Activated CD4-positive, alpha-beta T cell treated with anti-CD3 and anti-CD28 coated beads, Interleukin-2, amount 10 ng/mL, durations not matched to agents 7 days and 5 days (primary cell): Measurements from ENCODE around the gene CLEC2L. TPM values are rescaled to one million over a fixed set of nuclear protein-coding genes. Genes with fewer than 3 reads are reported as not detected.
"Not testable (repeated sequence)": the region's sequence is repeated elsewhere in the genome, so short reads cannot be mapped to it uniquely, and the experiment has no call there.

ENCODE experiments used
- CTCF ChIA-PET: fragments of 350-600 bp; sonication (Branson Sonifier 250); formaldehyde crosslinking; loops from one replicate; lab custom pipeline; 2021; ENCODE audit warnings: antibody characterized with exemption; lab: Charles Lee
- POLR2A ChIA-PET: fragments of 350-600 bp; sonication (Branson Sonifier 250); formaldehyde crosslinking; loops from one replicate; lab custom pipeline; 2021; ENCODE audit warnings: antibody characterized with exemption; lab: Charles Lee
- DNase-seq: peaks from one replicate; pipeline ENCODE4 v3.0.0-alpha.2; 2020
- H3K27ac Mint-ChIP-seq: one replicate; pipeline ENCODE4 v1.8.0; 2021; ENCODE audit warnings: mild to moderate bottlenecking, moderate library complexity, mixed read lengths
- H3K27me3 Mint-ChIP-seq: one replicate; pipeline ENCODE4 v1.8.0; 2021; ENCODE audit warnings: mixed read lengths
- H3K36me3 Mint-ChIP-seq: one replicate; pipeline ENCODE4 v1.8.0; 2021; ENCODE audit warnings: low read depth, mixed read lengths
- H3K4me1 Mint-ChIP-seq: one replicate; pipeline ENCODE4 v1.8.0; 2021; ENCODE audit warnings: mixed read lengths
- H3K4me3 Mint-ChIP-seq: one replicate; pipeline ENCODE4 v1.8.0; 2021; ENCODE audit warnings: mild to moderate bottlenecking, moderate library complexity, mixed read lengths
- H3K9me3 Mint-ChIP-seq: one replicate; pipeline ENCODE4 v1.8.0; 2021; ENCODE audit warnings: mixed read lengths
- total RNA-seq, 2 experiments: library from RNA; stranded (reverse); gene quantifications; one replicate each; pipeline ENCODE4 v1.2.3, GENCODE V29; 2021

Gene CLEC2L
- total RNA-seq, 2 experiments from 2014 or later: not detected

DNA sequence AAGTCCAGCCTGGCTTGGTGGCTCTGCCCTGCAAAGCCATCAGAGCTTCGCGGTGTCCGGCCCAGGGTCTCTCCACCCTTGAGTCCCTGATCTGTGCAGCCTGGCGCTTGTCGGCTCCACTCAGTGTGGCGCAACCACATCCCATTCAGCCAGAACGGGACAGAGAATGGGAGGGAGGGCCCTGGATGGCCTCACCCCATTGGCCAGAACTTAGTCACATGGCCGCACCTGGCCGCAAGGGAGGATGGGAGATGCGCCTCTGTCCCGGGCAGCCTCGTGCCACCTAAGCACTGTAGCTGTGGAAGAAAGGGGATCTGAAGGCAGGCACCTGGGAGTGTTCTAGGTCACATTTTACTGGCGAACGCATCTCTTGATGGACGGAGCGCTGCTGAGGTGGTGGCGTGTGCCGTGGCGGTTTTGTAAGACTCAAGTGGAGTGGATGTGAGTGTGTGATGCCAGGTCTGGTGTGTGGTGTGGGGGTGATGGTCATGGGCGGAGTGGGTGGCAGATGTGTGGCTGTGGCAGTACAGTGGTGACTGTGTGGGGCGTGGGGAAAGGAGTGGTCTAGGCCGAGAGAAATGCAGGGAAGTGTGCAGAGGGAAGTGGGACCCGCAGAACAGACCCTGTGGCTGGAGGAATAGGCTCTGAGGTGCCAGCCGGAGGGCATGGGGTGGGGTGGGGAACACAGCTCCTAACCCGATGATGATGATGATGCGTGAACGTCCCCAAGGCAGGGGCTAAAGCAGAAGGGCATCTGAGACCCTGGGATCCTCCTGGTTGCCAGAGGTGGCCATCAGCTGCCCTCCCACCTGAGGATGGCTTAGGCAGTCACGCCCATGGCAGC is 19.0 kb downstream of the CLEC2L start:
- no peak for DNase-seq

DNA sequence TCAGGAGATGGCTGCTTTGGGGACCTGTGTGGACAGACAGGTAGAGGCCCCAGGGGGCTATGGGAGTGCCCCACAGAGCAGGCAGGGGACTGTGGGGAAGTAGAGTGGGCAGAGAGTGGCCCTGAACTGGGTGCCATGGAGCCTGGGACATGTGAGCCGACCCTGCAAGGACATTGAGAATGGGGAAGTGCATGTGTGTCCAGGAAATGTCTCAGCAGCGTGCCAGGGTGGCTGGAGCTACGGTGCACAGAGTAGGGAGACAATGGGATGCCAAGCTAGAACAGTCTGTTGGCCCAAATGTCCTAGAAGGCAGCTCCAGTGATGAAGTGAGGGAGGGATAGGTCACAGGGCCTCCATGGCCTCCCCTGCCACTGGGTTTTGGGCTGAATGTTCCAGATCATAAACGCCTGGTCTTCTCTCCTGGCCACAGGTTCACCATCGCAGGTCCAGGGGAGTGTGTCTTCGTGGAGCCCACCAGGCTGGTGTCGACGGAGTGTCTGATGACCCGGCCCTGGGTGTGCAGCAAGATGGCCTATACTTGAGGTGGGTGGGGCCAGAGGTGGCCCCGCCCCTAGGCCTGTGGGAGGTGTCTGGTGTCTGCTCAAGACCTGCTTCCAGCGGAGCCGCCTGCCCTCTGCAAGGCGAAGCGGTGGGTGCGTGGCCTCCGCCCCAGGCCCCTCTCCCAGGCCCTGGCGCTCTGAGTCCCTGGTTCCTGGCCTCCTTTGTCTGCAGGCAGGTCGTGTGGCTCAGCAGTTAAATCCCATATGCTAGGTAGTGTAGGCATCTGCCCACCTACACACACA is 20.5 kb downstream of the CLEC2L start:
- ChIA-PET CTCF (no interaction called here), POLR2A (no interaction called here)
- Mint-ChIP-seq H3K9me3 (no peaks in the 10 kb centered on the region), H3K4me3 (no peak overlapping the region), H3K27ac (no peak overlapping the region), H3K27me3 (no peaks in the 10 kb centered on the region), H3K36me3 (no peaks in the 10 kb centered on the region), H3K4me1 (no peaks in the 10 kb centered on the region)
- no peak for DNase-seq

More for the DNA sequence above, 19.0 kb downstream of the CLEC2L start:
- H3K36me3 Mint-ChIP-seq: no peaks in the 10 kb centered on the region
- no peaks in the 10 kb centered on the region for H3K27me3 Mint-ChIP-seq
- no peaks in the 10 kb centered on the region for H3K4me1 Mint-ChIP-seq
- H3K4me3 Mint-ChIP-seq: no peak overlapping the region
- POLR2A ChIA-PET: interaction anchor here (0.6 kb wide), 1 partner anchor 20 kb away, joined by 4 read pairs; no protein-coding TSS in a partner anchor
- no peak overlapping the region for H3K27ac Mint-ChIP-seq
- no peaks in the 10 kb centered on the region for H3K9me3 Mint-ChIP-seq
- CTCF ChIA-PET: interaction anchor here (1.2 kb wide), 1 partner anchor 108 kb away, joined by 3 read pairs; no protein-coding TSS in a partner anchor

DNA sequence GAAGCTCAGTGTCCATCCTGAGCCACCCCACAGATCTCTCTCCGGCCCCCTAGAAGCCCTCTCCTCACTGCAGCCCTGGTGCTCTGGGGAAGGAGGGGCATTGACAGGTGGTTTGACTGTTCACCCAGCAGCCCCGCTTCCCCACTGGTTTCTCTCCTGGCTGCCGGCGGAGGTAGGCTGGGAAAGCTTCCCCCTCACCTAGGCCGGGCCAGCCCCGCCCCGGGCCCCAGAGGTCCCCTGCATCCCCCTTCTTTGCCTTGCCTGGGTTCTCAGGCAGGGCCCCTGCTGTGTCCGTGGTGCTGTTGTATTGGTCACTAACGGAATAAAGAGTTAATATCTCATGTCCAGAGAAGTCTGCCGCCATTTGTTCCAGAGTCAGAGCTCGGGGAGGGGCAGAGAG is 21.2 kb downstream of the CLEC2L start:
- DNase-seq: no peak
- Mint-ChIP-seq H3K27me3 (no peaks in the 10 kb centered on the region), H3K9me3 (no peaks in the 10 kb centered on the region), H3K4me1 (no peaks in the 10 kb centered on the region), H3K27ac (no peak overlapping the region), H3K4me3 (no peak overlapping the region), H3K36me3 (no peaks in the 10 kb centered on the region)
- CTCF ChIA-PET: no interaction called here
- POLR2A ChIA-PET: no interaction called here

DNA sequence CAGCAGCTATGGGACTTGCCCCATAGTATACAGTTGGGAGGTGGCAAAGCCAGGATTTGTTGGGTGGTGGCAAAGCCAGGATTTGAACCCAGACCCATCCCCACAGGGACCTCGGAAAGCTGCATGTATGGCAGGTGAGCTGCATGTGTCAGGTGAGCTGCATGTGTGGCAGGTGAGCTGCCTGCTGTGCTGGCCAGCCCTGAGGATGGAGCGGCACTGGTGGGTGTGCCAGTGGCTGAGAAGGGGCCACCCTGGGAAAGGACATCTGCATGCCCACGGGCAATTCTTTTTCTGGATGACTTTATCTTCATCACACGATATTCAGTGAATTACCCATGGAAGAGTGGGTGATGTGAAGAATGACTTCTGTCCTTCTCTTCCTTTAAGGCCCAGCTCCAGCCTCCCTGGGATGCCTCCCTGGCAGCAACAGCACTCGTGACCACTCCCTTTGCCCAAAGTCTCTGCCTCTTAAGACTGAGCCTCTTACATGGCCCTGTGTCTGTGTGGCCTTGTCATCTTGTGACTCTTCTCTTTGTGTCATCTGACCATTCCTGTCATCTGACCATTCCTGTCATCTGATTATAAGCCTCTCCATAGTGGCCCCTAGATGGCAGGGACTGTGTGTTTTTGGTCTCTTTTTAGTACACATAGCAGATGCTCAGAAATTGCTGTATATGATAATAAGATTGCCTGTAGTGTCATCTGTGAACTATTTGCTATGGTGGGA is 25.0 kb downstream of the CLEC2L start:
- ChIA-PET CTCF (interaction anchor here (0.8 to 1.5 kb wide), 2 partner anchors 12 to 53 kb away, joined by 3 read pairs; no protein-coding TSS in a partner anchor), POLR2A (interaction anchor here (0.7 kb wide), 1 partner anchor 50 kb away, joined by 3 read pairs; no protein-coding TSS in a partner anchor)
- no peaks in the 10 kb centered on the region for H3K4me1 Mint-ChIP-seq
- no peak for DNase-seq
- no peaks in the 10 kb centered on the region for H3K36me3 Mint-ChIP-seq
- H3K9me3 Mint-ChIP-seq: no peaks in the 10 kb centered on the region
- peaks cover 3% of the 10 kb centered on the region for H3K27me3 Mint-ChIP-seq
- no peak overlapping the region for H3K27ac Mint-ChIP-seq
- H3K4me3 Mint-ChIP-seq: no peak overlapping the region

DNA sequence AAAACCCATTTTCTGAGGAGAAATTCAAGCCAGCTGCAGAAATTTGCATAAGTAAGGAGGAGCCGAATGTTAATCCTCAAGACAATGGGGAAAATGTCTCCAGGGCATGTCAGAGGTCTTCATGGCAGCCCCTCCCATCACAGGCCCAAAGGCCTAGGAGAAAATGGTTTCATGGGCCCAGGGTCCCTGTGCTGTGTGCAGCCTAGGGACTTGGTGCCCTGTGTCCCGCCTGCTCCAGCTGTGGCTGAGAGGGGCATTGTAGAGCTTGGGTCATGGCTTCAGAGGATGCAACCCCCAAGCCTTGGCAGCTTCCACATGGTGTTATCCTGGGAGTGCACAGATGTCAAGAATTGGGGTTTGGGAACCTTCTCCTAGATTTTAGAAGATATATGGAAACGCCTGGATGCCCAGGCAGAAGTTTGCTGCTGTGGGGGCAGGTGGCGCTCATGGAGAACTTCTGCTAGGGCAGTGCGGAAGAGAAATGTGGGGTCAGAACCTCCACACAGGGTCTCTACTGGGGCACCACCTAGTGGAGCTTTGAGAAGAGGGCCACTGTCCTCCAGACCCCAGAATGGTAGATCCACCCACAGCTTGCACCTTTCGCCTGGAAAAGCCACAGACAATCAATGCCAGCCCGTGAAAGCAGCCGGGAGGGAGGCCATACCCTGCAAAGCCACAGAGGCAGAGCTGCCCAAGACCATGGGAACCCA is 30.7 kb downstream of the CLEC2L start:
- H3K27me3 Mint-ChIP-seq, POLR2A ChIA-PET, H3K36me3 Mint-ChIP-seq, H3K27ac Mint-ChIP-seq, H3K9me3 Mint-ChIP-seq, H3K4me1 Mint-ChIP-seq, H3K4me3 Mint-ChIP-seq, DNase-seq, CTCF ChIA-PET: not testable (repeated sequence)

DNA sequence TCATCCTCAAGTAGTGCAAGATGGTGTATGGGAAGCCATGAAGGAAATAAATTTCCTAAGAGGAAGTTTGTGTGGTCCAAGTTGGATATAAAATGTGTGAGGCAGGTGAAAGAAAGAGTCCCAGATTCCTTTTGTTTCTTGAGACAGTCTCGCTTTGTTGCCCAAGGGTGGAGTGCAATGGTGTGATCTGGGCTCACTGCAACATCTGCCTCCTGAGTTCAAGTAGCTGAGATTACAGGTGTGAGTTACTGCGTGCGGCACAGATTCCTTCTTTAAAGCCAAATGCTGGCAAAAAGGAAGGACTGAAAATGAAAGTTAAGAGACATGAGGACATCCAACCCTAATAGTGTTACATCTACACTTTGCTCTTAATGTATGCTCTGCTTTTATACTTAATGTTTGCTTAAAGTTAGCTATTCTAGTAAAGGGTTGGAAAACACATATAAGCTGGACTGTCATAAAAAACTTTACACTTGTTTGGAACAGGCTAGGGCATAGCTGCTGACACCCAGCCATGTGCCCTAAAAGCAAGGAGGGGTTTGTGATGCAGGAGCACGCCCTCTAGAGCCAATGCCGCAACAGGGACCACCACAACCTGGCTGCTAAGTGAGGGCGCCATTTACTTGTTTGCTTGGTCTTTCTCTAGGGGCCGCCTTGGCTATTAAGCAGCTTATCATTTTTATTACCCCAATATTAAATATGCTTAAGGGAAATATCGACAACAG is 34.5 kb downstream of the CLEC2L start:
- peaks cover 2% of the 10 kb centered on the region for H3K36me3 Mint-ChIP-seq

DNA sequence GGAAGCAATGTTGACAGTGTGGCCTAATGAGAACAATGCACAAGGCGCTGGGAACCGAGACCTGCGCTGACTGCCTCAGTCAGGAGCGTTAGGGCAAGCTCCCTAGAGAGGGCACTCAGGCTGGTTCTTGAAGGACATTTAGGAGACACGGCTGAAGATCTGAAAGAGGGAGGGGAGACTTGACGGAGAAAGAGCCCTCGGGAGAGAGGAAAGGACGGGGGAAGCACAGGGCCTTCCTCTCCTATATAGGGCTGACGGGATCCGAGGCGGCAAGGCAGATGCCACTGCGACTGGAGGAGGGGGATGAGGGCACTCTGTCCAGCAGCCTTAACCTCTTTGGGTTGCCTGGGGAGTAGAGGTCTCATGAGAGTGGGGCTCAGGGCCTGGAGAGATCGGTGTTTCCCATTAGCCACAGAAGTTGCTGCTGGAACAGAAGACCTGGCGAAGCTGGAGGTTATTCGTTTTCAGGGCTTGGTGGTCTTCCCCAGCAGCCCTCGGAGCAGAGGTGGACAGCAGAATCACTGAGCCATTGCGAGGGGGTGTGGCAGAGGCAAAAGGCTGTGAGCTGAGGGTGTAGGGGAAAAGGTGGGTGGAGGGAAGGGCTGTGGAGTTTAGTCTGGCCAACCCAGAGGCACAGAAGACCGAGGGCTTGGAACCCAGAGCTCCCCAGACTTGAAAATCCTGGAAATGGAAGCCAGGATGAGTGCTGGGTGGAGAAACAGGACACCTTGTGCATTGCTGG is 36.0 kb downstream of the CLEC2L start:
- CTCF ChIA-PET: no interaction called here
- POLR2A ChIA-PET: no interaction called here
- H3K27ac Mint-ChIP-seq: no peak overlapping the region
- peaks cover 2% of the 10 kb centered on the region for H3K36me3 Mint-ChIP-seq
- peaks cover 3% of the 10 kb centered on the region for H3K4me1 Mint-ChIP-seq
- no peak for DNase-seq
- H3K27me3 Mint-ChIP-seq: peaks cover 7% of the 10 kb centered on the region
- H3K9me3 Mint-ChIP-seq: peaks cover 3% of the 10 kb centered on the region
- H3K4me3 Mint-ChIP-seq: no peak overlapping the region

More for the DNA sequence above, 34.5 kb downstream of the CLEC2L start:
- ChIA-PET POLR2A (no interaction called here), CTCF (interaction anchor here (0.6 to 1.6 kb wide), 4 partner anchors 10 to 107 kb away, joined by 3 to 4 read pairs (median 4); no protein-coding TSS in a partner anchor)
- no peak overlapping the region for H3K27ac Mint-ChIP-seq
- peaks cover 3% of the 10 kb centered on the region for H3K9me3 Mint-ChIP-seq
- peaks cover 10% of the 10 kb centered on the region for H3K27me3 Mint-ChIP-seq
- H3K4me1 Mint-ChIP-seq: peaks cover 1% of the 10 kb centered on the region
- no peak for DNase-seq
- H3K4me3 Mint-ChIP-seq: no peak overlapping the region

DNA sequence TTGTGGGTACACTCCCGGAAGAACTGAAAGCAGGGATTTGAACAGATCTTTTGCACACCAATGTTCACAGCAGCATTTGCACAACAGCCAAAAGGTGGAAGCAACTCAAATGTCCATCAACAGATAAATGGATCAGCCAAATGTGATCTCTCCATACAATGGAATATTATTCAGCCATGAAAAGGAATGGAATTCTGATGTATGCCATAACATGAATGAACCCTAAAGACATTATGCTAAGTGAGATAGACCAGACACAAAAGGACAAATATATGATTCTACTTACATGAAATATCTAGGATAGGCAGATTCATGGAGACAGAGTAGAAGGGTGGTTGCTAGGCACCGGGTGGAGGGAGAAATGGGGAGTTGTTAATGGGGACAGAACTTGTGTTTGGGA is 36.7 kb downstream of the CLEC2L start:
- ChIA-PET CTCF (no interaction called here), POLR2A (no interaction called here)
- peaks cover 2% of the 10 kb centered on the region for H3K36me3 Mint-ChIP-seq
- peaks cover 3% of the 10 kb centered on the region for H3K9me3 Mint-ChIP-seq
- no peak overlapping the region for H3K4me3 Mint-ChIP-seq
- H3K27me3 Mint-ChIP-seq: peaks cover 7% of the 10 kb centered on the region
- H3K4me1 Mint-ChIP-seq: peaks cover 9% of the 10 kb centered on the region
- DNase-seq: no peak
- no peak overlapping the region for H3K27ac Mint-ChIP-seq

DNA sequence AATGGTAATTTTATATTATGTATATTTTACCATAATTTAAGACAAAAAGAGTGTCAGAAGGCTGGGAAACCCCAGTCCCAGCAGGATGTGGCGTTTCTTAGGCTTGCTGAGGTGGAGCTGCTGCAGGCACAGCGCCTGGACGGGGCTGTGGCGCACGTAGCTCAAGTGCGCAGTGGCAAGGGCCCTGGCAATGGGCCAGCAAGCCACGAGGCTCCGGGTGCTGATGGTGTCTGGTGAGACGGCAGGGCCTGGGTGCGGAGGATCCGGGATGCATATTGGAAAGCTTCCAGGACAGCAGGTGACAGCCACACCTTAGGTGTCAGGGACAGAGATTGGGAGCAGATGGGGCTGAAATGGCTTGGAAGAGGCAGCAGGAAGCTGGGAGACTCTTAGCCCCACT is 37.2 kb downstream of the CLEC2L start:
- no peak overlapping the region for H3K27ac Mint-ChIP-seq

DNA sequence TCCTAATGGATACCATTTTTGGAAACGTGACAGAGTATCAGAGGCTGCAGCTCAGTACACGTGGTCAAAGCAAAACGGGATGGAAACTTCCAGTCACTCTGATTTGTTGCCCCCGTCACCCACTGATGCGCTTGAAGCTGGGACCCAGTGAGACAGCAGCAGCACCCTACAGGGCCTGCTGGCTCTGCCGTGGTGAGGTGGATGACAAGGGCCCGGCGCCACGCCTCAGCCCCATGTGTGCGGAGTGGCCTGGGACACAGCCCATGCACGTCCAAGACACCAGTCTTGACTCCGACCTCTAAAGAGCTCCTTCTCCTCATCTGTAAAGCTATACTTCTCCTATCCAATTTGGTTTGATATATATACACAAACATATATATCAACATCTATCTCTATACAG is 39.0 kb downstream of the CLEC2L start:
- CTCF ChIA-PET: no interaction called here
- Mint-ChIP-seq H3K36me3 (peaks cover 2% of the 10 kb centered on the region), H3K4me1 (peaks cover 16% of the 10 kb centered on the region), H3K27ac (no peak overlapping the region), H3K27me3 (peaks cover 7% of the 10 kb centered on the region), H3K9me3 (peaks cover 3% of the 10 kb centered on the region), H3K4me3 (no peak overlapping the region)
- POLR2A ChIA-PET: no interaction called here
- no peak for DNase-seq

More for the DNA sequence above, 37.2 kb downstream of the CLEC2L start:
- no peak overlapping the region for H3K4me3 Mint-ChIP-seq
- H3K4me1 Mint-ChIP-seq: peaks cover 13% of the 10 kb centered on the region
- ChIA-PET POLR2A (no interaction called here), CTCF (no interaction called here)
- peaks cover 7% of the 10 kb centered on the region for H3K27me3 Mint-ChIP-seq
- no peak for DNase-seq
- H3K36me3 Mint-ChIP-seq: peaks cover 2% of the 10 kb centered on the region
- H3K9me3 Mint-ChIP-seq: peaks cover 3% of the 10 kb centered on the region

DNA sequence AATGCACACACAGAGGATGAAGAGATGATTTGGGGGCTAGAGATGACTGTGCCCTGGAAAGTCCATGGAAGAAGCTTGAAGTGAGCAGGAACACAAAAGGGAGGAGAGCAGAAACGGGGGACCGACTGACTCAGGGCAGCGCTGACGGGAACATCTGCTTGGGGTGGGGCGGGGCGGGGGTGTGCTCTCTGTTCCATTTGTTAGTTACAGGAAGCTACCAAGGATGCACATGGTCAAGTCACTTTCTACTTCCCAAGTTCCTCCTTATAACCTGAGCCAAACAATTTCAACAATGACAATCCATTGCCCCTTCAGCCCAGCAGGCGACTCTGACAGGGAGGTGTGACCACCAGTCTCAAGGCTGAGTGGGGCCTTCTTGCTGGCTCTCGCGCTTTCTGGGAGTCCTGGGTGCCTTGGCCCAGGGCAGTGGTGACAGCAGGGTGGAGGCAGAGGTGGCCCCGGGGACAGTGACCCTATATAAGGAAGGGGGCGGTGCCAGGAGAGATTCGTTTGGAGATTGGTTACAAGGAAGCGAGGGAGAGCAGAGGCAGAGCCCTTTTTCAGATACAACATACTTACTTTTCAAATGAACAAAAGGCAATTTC is 39.6 kb downstream of the CLEC2L start:
- Mint-ChIP-seq H3K27ac (no peak overlapping the region), H3K36me3 (peaks cover 5% of the 10 kb centered on the region), H3K9me3 (peaks cover 3% of the 10 kb centered on the region), H3K4me1 (peaks cover 16% of the 10 kb centered on the region), H3K4me3 (no peak overlapping the region), H3K27me3 (peaks cover 1% of the 10 kb centered on the region)
- CTCF ChIA-PET: no interaction called here
- POLR2A ChIA-PET: no interaction called here
- DNase-seq: no peak
